Measurements from ENCODE around the gene KCTD8. TPM values are rescaled to one million over a fixed set of nuclear protein-coding genes. Genes with fewer than 3 reads are reported as not detected.

The KCTD8 gene
- total RNA-seq, 1 donor from 2014 or later: not detected

DNA sequence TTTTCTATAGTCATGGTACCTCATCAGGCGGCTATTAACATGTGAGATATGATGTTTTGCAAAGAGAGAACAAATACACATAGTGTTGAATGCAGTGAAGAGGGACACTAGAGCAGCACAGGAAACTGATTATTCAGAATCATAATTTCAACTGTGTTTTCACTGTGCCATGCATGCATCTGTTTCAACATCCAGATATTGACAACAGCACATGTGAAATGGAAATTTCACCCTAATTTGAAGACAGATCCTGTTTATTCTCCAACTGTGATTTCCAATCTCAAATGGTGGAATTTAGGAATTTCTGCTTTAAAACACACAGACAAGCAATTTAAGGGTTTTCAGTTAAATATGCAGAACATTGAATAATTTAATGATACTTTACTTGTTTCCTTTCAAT is 288.6 kb downstream of the KCTD8 start:
- TF ChIP-seq EZH2phosphoT487 (IDR thresholded peaks at IDR 0.05): no peak
- no peak for TF ChIP-seq EZH2 (IDR thresholded peaks at IDR 0.05)
- TF ChIP-seq, protein P1, sequence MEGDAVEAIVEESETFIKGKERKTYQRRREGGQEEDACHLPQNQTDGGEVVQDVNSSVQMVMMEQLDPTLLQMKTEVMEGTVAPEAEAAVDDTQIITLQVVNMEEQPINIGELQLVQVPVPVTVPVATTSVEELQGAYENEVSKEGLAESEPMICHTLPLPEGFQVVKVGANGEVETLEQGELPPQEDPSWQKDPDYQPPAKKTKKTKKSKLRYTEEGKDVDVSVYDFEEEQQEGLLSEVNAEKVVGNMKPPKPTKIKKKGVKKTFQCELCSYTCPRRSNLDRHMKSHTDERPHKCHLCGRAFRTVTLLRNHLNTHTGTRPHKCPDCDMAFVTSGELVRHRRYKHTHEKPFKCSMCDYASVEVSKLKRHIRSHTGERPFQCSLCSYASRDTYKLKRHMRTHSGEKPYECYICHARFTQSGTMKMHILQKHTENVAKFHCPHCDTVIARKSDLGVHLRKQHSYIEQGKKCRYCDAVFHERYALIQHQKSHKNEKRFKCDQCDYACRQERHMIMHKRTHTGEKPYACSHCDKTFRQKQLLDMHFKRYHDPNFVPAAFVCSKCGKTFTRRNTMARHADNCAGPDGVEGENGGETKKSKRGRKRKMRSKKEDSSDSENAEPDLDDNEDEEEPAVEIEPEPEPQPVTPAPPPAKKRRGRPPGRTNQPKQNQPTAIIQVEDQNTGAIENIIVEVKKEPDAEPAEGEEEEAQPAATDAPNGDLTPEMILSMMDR (IDR thresholded peaks at IDR 0.05): no peak
- Histone ChIP-seq H3K4me2 (no peak overlapping the region), H3K4me1 (no peaks in the 10 kb centered on the region), H3K27ac (no peak overlapping the region), H3F3A (ENCODE audit: low read depth) (no peaks in the 10 kb centered on the region), H3K79me2 (ENCODE audit: low read depth) (no peaks in the 10 kb centered on the region), H4K20me1 (ENCODE audit: low read depth) (no peaks in the 10 kb centered on the region), H3K4me3 (no peak overlapping the region), H3K9ac (no peak overlapping the region), H2AFZ (replicated peaks) (no peak overlapping the region), H3K36me3 (no peaks in the 10 kb centered on the region), H3K27me3 (no peaks in the 10 kb centered on the region), H3K9me3 (ENCODE audit: low read depth) (no peaks in the 10 kb centered on the region)
- H3K27me3 Mint-ChIP-seq (ENCODE audit: insufficient read depth, low read depth): no peaks in the 10 kb centered on the region
- H3K36me3 Mint-ChIP-seq: no peaks in the 10 kb centered on the region
- H3K9me3 Mint-ChIP-seq: no peaks in the 10 kb centered on the region
- H3K4me1 Mint-ChIP-seq: peaks cover 4% of the 10 kb centered on the region
- no peak for DNase-seq (ENCODE audit: low spot score)
- no peak overlapping the region for H3K4me3 Mint-ChIP-seq
- H3K27ac Mint-ChIP-seq: no peak overlapping the region

DNA sequence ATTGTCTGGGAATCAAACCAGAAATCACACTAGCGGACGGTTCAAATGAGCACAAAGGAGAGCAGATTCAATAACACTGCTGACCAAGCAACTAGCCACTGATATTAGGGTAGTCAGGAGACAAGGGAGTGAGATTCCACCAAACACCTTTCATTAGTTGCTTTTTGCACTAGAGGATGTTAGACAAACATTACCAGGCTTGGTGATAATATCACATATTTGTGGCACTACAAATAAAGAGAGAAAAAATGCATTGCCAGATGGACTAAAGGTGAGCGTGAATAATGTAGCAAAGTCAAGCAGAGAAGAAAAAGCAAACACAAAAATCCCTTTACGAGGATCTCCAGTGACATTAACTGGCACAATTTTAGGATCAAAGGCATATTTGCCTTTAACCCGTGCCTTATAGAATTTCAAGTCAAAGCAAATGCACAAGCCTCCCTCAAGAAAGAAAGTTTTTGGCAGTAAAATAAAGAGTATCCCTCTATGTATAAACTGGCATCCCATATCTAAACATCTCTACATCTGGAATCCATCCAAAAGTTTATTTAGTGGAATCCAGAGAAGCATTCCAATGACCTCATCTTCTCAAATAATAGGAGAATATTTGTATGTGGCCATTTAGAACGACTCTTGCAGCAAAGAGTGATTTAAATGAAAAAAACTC is 290.9 kb downstream of the KCTD8 start:
- H4K20me1 ChIP-seq (ENCODE audit: low read depth): no peaks in the 10 kb centered on the region
- H3F3A ChIP-seq (ENCODE audit: low read depth): no peaks in the 10 kb centered on the region
- H3K4me3 ChIP-seq: no peak overlapping the region
- H3K27ac Mint-ChIP-seq: no peak overlapping the region
- H3K4me1 Mint-ChIP-seq: peaks cover 4% of the 10 kb centered on the region
- H3K27me3 ChIP-seq: no peaks in the 10 kb centered on the region
- no peak for DNase-seq (ENCODE audit: low spot score)
- no peaks in the 10 kb centered on the region for H3K36me3 Mint-ChIP-seq
- H2AFZ ChIP-seq (replicated peaks): no peak overlapping the region
- H3K4me1 ChIP-seq: no peaks in the 10 kb centered on the region
- H3K4me3 Mint-ChIP-seq: no peak overlapping the region
- H3K27me3 Mint-ChIP-seq (ENCODE audit: insufficient read depth, low read depth): no peaks in the 10 kb centered on the region
- H3K79me2 ChIP-seq (ENCODE audit: low read depth): no peaks in the 10 kb centered on the region
- TF ChIP-seq, protein P1 (IDR thresholded peaks at IDR 0.05): no peak
- H3K27ac ChIP-seq: no peak overlapping the region
- H3K4me2 ChIP-seq: no peak overlapping the region
- H3K9ac ChIP-seq: no peak overlapping the region
- no peaks in the 10 kb centered on the region for H3K36me3 ChIP-seq
- H3K9me3 ChIP-seq (ENCODE audit: low read depth): no peaks in the 10 kb centered on the region
- H3K9me3 Mint-ChIP-seq: no peaks in the 10 kb centered on the region

DNA sequence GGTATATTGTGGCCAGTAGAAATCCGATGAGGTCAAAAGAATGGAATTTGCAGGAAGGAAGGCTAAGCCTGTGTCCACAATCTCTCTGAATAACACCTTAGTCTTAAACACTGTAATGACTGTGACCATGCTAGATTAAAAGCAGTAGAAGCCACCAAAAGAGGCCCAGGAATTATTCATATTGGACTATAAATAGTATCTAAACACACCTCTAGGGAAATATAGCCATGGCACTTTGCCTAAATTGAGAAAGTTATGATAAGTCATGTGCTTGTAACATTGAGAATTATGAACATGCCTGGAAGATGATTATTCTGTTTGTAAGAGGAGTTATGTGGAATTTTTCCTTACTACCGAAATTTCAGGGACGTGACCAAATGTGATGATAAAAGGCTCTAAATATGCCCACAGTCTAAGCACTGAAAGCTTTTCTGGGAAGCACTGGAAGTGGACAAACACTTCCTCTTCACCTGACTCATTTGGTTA is 298.5 kb downstream of the KCTD8 start:
- H3K9me3 ChIP-seq (ENCODE audit: low read depth): no peaks in the 10 kb centered on the region
- H3K4me2 ChIP-seq: no peak overlapping the region
- Mint-ChIP-seq H3K36me3 (no peaks in the 10 kb centered on the region), H3K9me3 (peaks cover 4% of the 10 kb centered on the region), H3K27me3 (ENCODE audit: insufficient read depth, low read depth) (no peaks in the 10 kb centered on the region), H3K4me1 (peaks cover 14% of the 10 kb centered on the region), H3K4me3 (no peak overlapping the region), H3K27ac (no peak overlapping the region)
- H2AFZ ChIP-seq (replicated peaks): no peak overlapping the region
- H3K9ac ChIP-seq: no peak overlapping the region
- DNase-seq (ENCODE audit: low spot score): no peak
- H3K79me2 ChIP-seq (ENCODE audit: low read depth): no peaks in the 10 kb centered on the region
- no peak for TF ChIP-seq EZH2 (IDR thresholded peaks at IDR 0.05)
- TF ChIP-seq EZH2phosphoT487 (IDR thresholded peaks at IDR 0.05): no peak
- TF ChIP-seq, protein P1 (IDR thresholded peaks at IDR 0.05): no peak
- H3K4me3 ChIP-seq: no peak overlapping the region
- peaks cover 10% of the 10 kb centered on the region for H3K4me1 ChIP-seq
- H3K27me3 ChIP-seq: no peaks in the 10 kb centered on the region
- H3K27ac ChIP-seq: no peak overlapping the region
- H3F3A ChIP-seq (ENCODE audit: low read depth): no peaks in the 10 kb centered on the region
- H4K20me1 ChIP-seq (ENCODE audit: low read depth): no peaks in the 10 kb centered on the region
- no peaks in the 10 kb centered on the region for H3K36me3 ChIP-seq

Measured in neural progenitor cell (in vitro differentiated cells).